H1 (cell line): Measurements from ENCODE around the gene ZNF747. TPM values are rescaled to one million over a fixed set of nuclear protein-coding genes. Genes with fewer than 3 reads are reported as not detected.

Experiments
- EGR1 ChIP-seq: IDR thresholded peaks from 2 replicates; pipeline ENCODE4 v1.6.1; 2011; ENCODE audit warnings: low read depth, low read length, borderline replicate concordance
- FOSL1 ChIP-seq: IDR thresholded peaks from 2 replicates; pipeline ENCODE4 v1.6.1; 2011; ENCODE audit warnings: mild to moderate bottlenecking, low read depth, low read length, moderate library complexity; ENCODE audit not compliant: insufficient read depth
- SAP30 ChIP-seq: fragments of 300-600 bp; sonication (generic); IDR thresholded peaks from 2 replicates; pipeline ENCODE4 v1.7.1; 2012; ENCODE audit warnings: low read length, moderate library complexity, mild to moderate bottlenecking, inconsistent platforms; ENCODE audit not compliant: insufficient read depth, insufficient replicate concordance
- SIRT6 ChIP-seq: IDR thresholded peaks from one replicate; pipeline ENCODE4 v1.7.1; 2012; ENCODE audit warnings: low read length, inconsistent platforms
- SRF ChIP-seq: IDR thresholded peaks from 2 replicates; pipeline ENCODE4 v1.6.1; 2011; ENCODE audit warnings: mild to moderate bottlenecking, low read depth, low read length, moderate library complexity
- polyA plus RNA-seq, 7 experiments: library from polyadenylated mRNA; depleted of rRNA in 3 of 7; stranded (reverse) in 5 of 7; unstranded in 2 of 7; fragments of >200 nt in 5 of 7; fragments of 200-250 nt in 2 of 7; gene quantifications; 1 replicate in 5 of 7; 2 replicates in 1 of 7; 4 replicates in 1 of 7; pipeline versions ENCODE4 v1.2.1 to v1.2.3, GENCODE V29; 2011 to 2013; ENCODE audit warnings: missing spikeins in 2 of 7, mixed read lengths in 2 of 7
- total RNA-seq: library from RNA; stranded (reverse); fragmentation: NEBNext Ultra II Directional; extraction: Animal tissue kit (Norgen Biotek cat#: 25700); gene quantifications from 2 replicates; pipeline ENCODE4 v1.2.1, GENCODE V29; 2021
- TF ChIP-seq, protein P1 (sequence below): IDR thresholded peaks from 2 replicates; pipeline ENCODE4 v1.6.1; 2011; ENCODE audit warnings: low read length, improper control_type of control experiment

The ZNF747 gene
- total and polyA plus RNA-seq, 2 of the 8 experiments (the other 6 are each of a cell fraction or from before 2014, with no cell fraction given), result 9.9 to 10.3 TPM

DNA sequence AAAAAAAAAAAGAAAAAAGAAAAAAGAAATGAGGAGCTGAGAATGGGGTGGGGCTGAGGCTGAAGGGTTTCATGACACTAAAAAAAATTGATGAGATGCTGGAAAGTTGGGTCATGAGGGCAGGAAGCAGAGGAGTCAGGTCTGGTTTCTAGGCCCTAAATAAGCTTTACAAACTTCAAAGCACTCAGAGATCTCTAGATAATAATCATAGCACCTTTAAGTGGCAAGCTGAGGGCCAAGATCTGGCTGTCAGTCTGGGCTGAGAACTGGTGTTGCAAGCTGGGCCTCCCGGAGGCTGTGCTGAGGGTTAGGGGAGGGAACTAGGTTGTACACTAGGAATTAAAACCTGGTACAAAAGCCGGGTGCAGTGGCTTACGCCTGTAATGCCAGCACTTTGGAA, 17.1 kb upstream of the ZNF747 start (continued):
- TF ChIP-seq, protein P1, sequence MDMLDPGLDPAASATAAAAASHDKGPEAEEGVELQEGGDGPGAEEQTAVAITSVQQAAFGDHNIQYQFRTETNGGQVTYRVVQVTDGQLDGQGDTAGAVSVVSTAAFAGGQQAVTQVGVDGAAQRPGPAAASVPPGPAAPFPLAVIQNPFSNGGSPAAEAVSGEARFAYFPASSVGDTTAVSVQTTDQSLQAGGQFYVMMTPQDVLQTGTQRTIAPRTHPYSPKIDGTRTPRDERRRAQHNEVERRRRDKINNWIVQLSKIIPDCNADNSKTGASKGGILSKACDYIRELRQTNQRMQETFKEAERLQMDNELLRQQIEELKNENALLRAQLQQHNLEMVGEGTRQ, result no peak
- TF ChIP-seq SIRT6 (no peak), SRF (no peak), SAP30 (no peak), FOSL1 (no peak), EGR1 (no peak)
